Measurements from ENCODE around the gene PRSS1.

Gene PRSS1

DNA sequence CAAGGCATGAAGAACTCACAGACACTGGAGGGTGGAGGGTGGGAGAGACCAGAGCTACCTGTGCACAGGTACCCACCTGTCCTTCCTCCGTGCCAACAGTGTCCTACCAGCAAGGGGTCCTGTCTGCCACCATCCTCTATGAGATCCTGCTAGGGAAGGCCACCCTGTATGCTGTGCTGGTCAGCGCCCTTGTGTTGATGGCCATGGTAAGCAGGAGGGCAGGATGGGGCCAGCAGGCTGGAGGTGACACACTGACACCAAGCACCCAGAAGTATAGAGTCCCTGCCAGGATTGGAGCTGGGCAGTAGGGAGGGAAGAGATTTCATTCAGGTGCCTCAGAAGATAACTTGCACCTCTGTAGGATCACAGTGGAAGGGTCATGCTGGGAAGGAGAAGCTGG is 43.3 kb downstream of the PRSS1 start:
- Histone ChIP-seq H3K9me3 (ENCODE audit: control insufficient read depth, low read length) (no peaks in the 10 kb centered on the region), H3K27me3 (ENCODE audit: control insufficient read depth in 1 of 2, insufficient read depth in 1 of 2, low read length in 2 of 2) (peaks cover 86 to 87% of the 10 kb centered on the region in 2 experiments), H2BK120ac (ENCODE audit: low read depth, low read length) (no peak overlapping the region), H3K23ac (ENCODE audit: low read length in 2 of 2) (no peak overlapping the region), H3K79me1 (replicated peaks; ENCODE audit: low read length, poor library complexity, severe bottlenecking) (no peaks in the 10 kb centered on the region), H3K4me1 (ENCODE audit: control insufficient read depth, insufficient read depth, low read depth, low read length) (peaks cover 12% of the 10 kb centered on the region), H2BK12ac (ENCODE audit: low read length in 2 of 2) (no peak overlapping the region), H4K91ac (ENCODE audit: low read length) (no peak overlapping the region), H3K9ac (ENCODE audit: low read length) (no peak overlapping the region), H2BK15ac (ENCODE audit: low read depth, poor library complexity, severe bottlenecking) (no peak overlapping the region), H3K36me3 (ENCODE audit: control insufficient read depth in 1 of 2, insufficient read depth in 2 of 2, low read depth in 1 of 2, low read length in 2 of 2) (no peaks in the 10 kb centered on the region), H3K18ac (ENCODE audit: low read depth in 1 of 2, low read length in 2 of 2) (no peak overlapping the region), H3K14ac (ENCODE audit: low read length in 2 of 2) (no peak overlapping the region), H3K4me3 (ENCODE audit: insufficient read depth in 1 of 2, low read depth in 1 of 2, low read length in 2 of 2) (no peak overlapping the region), H2AK5ac (ENCODE audit: low read length, severe bottlenecking) (no peak overlapping the region), H4K8ac (ENCODE audit: low read length) (no peak overlapping the region), H2BK5ac (ENCODE audit: low read depth, low read length, poor library complexity, severe bottlenecking) (no peak overlapping the region), H3K4ac (ENCODE audit: low read depth in 1 of 2, low read length in 2 of 2) (no peak overlapping the region), H3K27ac (ENCODE audit: low read length, poor library complexity, severe bottlenecking) (no peak overlapping the region), H2AFZ (ENCODE audit: low read depth, low read length) (no peak overlapping the region), H3K4me2 (ENCODE audit: low read length, poor library complexity, severe bottlenecking) (no peak overlapping the region)
- DNase-seq, result no peak
- WGBS, result 65% methylated on average over 2 of the region's 2 CpGs

DNA sequence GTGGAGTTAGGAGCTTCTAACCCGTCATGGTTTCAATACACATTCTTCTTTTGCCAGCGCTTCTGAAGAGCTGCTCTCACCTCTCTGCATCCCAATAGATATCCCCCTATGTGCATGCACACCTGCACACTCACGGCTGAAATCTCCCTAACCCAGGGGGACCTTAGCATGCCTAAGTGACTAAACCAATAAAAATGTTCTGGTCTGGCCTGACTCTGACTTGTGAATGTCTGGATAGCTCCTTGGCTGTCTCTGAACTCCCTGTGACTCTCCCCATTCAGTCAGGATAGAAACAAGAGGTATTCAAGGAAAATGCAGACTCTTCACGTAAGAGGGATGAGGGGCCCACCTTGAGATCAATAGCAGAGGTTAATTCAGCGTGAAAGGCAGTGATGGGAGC is 43.9 kb downstream of the PRSS1 start:
- Histone ChIP-seq H2BK12ac (ENCODE audit: low read length in 2 of 2) (no peak overlapping the region), H3K18ac (ENCODE audit: low read depth in 1 of 2, low read length in 2 of 2) (no peak overlapping the region), H3K79me1 (replicated peaks; ENCODE audit: low read length, poor library complexity, severe bottlenecking) (no peaks in the 10 kb centered on the region), H4K8ac (ENCODE audit: low read length) (no peak overlapping the region), H3K36me3 (ENCODE audit: control insufficient read depth in 1 of 2, insufficient read depth in 2 of 2, low read depth in 1 of 2, low read length in 2 of 2) (no peaks in the 10 kb centered on the region), H3K27me3 (ENCODE audit: control insufficient read depth in 1 of 2, insufficient read depth in 1 of 2, low read length in 2 of 2) (peaks cover 87 to 88% of the 10 kb centered on the region in 2 experiments), H3K14ac (ENCODE audit: low read length in 2 of 2) (no peak overlapping the region), H4K91ac (ENCODE audit: low read length) (no peak overlapping the region), H3K9ac (ENCODE audit: low read length) (no peak overlapping the region), H3K4me2 (ENCODE audit: low read length, poor library complexity, severe bottlenecking) (no peak overlapping the region), H3K4ac (ENCODE audit: low read depth in 1 of 2, low read length in 2 of 2) (no peak overlapping the region), H2BK15ac (ENCODE audit: low read depth, poor library complexity, severe bottlenecking) (no peak overlapping the region), H3K23ac (ENCODE audit: low read length in 2 of 2) (no peak overlapping the region), H2BK120ac (ENCODE audit: low read depth, low read length) (no peak overlapping the region), H3K4me3 (ENCODE audit: insufficient read depth in 1 of 2, low read depth in 1 of 2, low read length in 2 of 2) (no peak overlapping the region), H2AK5ac (ENCODE audit: low read length, severe bottlenecking) (no peak overlapping the region), H2BK5ac (ENCODE audit: low read depth, low read length, poor library complexity, severe bottlenecking) (no peak overlapping the region), H3K27ac (ENCODE audit: low read length, poor library complexity, severe bottlenecking) (no peak overlapping the region), H3K9me3 (ENCODE audit: control insufficient read depth, low read length) (no peaks in the 10 kb centered on the region), H3K4me1 (ENCODE audit: control insufficient read depth, insufficient read depth, low read depth, low read length) (peaks cover 13% of the 10 kb centered on the region), H2AFZ (ENCODE audit: low read depth, low read length) (no peak overlapping the region)
- 72% methylated on average over 5 of the region's 5 CpGs for WGBS
- DNase-seq, result no peak

DNA sequence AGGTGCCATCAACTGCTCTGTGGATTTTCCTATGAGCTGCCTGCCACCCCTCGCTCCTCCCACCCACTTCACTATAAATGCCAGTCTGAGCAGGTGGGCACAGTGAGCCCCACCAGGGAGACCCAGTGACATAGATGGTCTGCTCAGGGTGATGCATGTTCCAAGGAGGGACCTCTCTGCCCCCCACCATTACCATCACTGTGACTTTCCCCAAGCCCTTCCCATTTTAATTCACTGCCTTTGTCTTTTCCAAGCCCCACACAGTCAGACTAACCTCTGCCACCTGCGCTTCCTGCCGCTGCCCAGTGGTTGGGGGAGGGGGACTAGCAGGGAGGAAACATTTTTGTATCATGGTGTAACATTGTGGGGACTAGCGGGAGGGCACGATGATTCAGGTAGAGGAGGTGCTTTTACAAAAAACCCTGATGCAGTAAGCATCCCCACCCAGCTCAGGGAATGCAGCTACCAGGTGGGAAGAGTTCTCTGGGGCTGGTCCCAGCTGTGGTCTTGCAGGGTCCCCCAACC is 46.1 kb downstream of the PRSS1 start:
- H2BK120ac ChIP-seq (ENCODE audit: low read depth, low read length), result no peak overlapping the region
- H2AK5ac ChIP-seq (ENCODE audit: low read length, severe bottlenecking), result no peak overlapping the region
- no peaks in the 10 kb centered on the region for H3K9me3 ChIP-seq (ENCODE audit: control insufficient read depth, low read length)
- WGBS, result 45% methylated on average over 3 of the region's 5 CpGs
- no peaks in the 10 kb centered on the region for H3K36me3 ChIP-seq (ENCODE audit: control insufficient read depth in 1 of 2, insufficient read depth in 2 of 2, low read depth in 1 of 2, low read length in 2 of 2)
- H4K8ac ChIP-seq (ENCODE audit: low read length), result no peak overlapping the region
- H3K14ac ChIP-seq (ENCODE audit: low read length in 2 of 2), result no peak overlapping the region
- no peak overlapping the region for H3K4me2 ChIP-seq (ENCODE audit: low read length, poor library complexity, severe bottlenecking)
- no peak overlapping the region for H3K27ac ChIP-seq (ENCODE audit: low read length, poor library complexity, severe bottlenecking)
- H3K18ac ChIP-seq (ENCODE audit: low read depth in 1 of 2, low read length in 2 of 2), result no peak overlapping the region
- no peak overlapping the region for H3K23ac ChIP-seq (ENCODE audit: low read length in 2 of 2)
- H4K91ac ChIP-seq (ENCODE audit: low read length), result no peak overlapping the region
- H3K79me1 ChIP-seq (replicated peaks; ENCODE audit: low read length, poor library complexity, severe bottlenecking), result no peaks in the 10 kb centered on the region
- no peak overlapping the region for H2BK15ac ChIP-seq (ENCODE audit: low read depth, poor library complexity, severe bottlenecking)
- H3K27me3 ChIP-seq (ENCODE audit: control insufficient read depth in 1 of 2, insufficient read depth in 1 of 2, low read length in 2 of 2), result peaks cover 89 to 96% of the 10 kb centered on the region in 2 experiments
- no peak for DNase-seq
- peaks cover 13% of the 10 kb centered on the region for H3K4me1 ChIP-seq (ENCODE audit: control insufficient read depth, insufficient read depth, low read depth, low read length)
- no peak overlapping the region for H2BK5ac ChIP-seq (ENCODE audit: low read depth, low read length, poor library complexity, severe bottlenecking)
- H3K4me3 ChIP-seq (ENCODE audit: insufficient read depth in 1 of 2, low read depth in 1 of 2, low read length in 2 of 2), result no peak overlapping the region
- no peak overlapping the region for H2BK12ac ChIP-seq (ENCODE audit: low read length in 2 of 2)
- H2AFZ ChIP-seq (ENCODE audit: low read depth, low read length), result no peak overlapping the region
- no peak overlapping the region for H3K4ac ChIP-seq (ENCODE audit: low read depth in 1 of 2, low read length in 2 of 2)
- no peak overlapping the region for H3K9ac ChIP-seq (ENCODE audit: low read length)

DNA sequence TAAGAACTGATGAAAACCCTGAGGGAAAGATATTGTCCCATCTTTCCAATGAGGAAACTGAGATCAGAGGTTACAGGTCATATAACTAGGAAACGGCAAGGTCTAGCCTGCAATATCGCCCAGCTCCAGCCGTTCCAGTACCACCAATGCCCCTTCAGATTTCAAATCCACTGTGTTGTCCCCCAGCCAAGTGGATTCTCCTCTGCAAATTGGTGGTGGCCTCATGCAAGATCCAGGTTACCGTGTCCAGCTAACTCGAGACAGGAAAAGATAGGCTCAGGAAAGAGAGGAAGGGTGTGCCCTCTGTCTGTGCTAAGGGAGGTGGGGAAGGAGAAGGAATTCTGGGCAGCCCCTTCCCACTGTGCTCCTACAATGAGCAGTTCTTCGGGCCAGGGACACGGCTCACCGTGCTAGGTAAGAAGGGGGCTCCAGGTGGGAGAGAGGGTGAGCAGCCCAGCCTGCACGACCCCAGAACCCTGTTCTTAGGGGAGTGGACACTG is 46.8 kb downstream of the PRSS1 start:
- 20% methylated on average over 9 of the region's 9 CpGs for WGBS
- Histone ChIP-seq H3K4me2 (ENCODE audit: low read length, poor library complexity, severe bottlenecking) (no peak overlapping the region), H2BK15ac (ENCODE audit: low read depth, poor library complexity, severe bottlenecking) (no peak overlapping the region)

More for the DNA sequence above, 46.8 kb downstream of the PRSS1 start:
- Histone ChIP-seq H3K4me3 (ENCODE audit: insufficient read depth in 1 of 2, low read depth in 1 of 2, low read length in 2 of 2) (no peak overlapping the region), H3K79me1 (replicated peaks; ENCODE audit: low read length, poor library complexity, severe bottlenecking) (no peaks in the 10 kb centered on the region), H3K14ac (ENCODE audit: low read length in 2 of 2) (no peak overlapping the region), H3K27ac (ENCODE audit: low read length, poor library complexity, severe bottlenecking) (no peak overlapping the region), H4K91ac (ENCODE audit: low read length) (no peak overlapping the region), H2BK120ac (ENCODE audit: low read depth, low read length) (no peak overlapping the region), H2BK12ac (ENCODE audit: low read length in 2 of 2) (no peak overlapping the region), H3K23ac (ENCODE audit: low read length in 2 of 2) (no peak overlapping the region), H2AK5ac (ENCODE audit: low read length, severe bottlenecking) (no peak overlapping the region), H3K18ac (ENCODE audit: low read depth in 1 of 2, low read length in 2 of 2) (no peak overlapping the region), H3K4ac (ENCODE audit: low read depth in 1 of 2, low read length in 2 of 2) (no peak overlapping the region), H3K27me3 (ENCODE audit: control insufficient read depth in 1 of 2, insufficient read depth in 1 of 2, low read length in 2 of 2) (peaks cover 90 to 96% of the 10 kb centered on the region in 2 experiments), H4K8ac (ENCODE audit: low read length) (no peak overlapping the region), H3K9ac (ENCODE audit: low read length) (no peak overlapping the region), H3K9me3 (ENCODE audit: control insufficient read depth, low read length) (no peaks in the 10 kb centered on the region), H3K36me3 (ENCODE audit: control insufficient read depth in 1 of 2, insufficient read depth in 2 of 2, low read depth in 1 of 2, low read length in 2 of 2) (no peaks in the 10 kb centered on the region), H2AFZ (ENCODE audit: low read depth, low read length) (no peak overlapping the region), H2BK5ac (ENCODE audit: low read depth, low read length, poor library complexity, severe bottlenecking) (no peak overlapping the region), H3K4me1 (ENCODE audit: control insufficient read depth, insufficient read depth, low read depth, low read length) (peaks cover 13% of the 10 kb centered on the region)
- no peak for DNase-seq
